Smooth muscle cell (in vitro differentiated cells): ENCODE data around the gene LTA4H. TPM values are rescaled to one million over a fixed set of nuclear protein-coding genes. Genes with fewer than 3 reads are reported as not detected.

Experiments
- DNase-seq: peaks from one replicate; lab custom pipeline; 2025; ENCODE audit not compliant: unreplicated experiment; lab: John Stamatoyannopoulos, UW
- H2AFZ ChIP-seq: fragments of 200-600 bp; sonication (generic); 2 replicates; pipeline ENCODE4 v1.6.0; 2016; ENCODE audit warnings: antibody characterized with exemption, low read depth, mild to moderate bottlenecking
- H3F3A ChIP-seq: fragments of 200-600 bp; sonication (generic); 2 replicates; pipeline ENCODE4 v1.6.0; 2017; ENCODE audit warnings: antibody characterized with exemption, low read depth
- H3K27ac ChIP-seq: fragments of 200-600 bp; sonication (generic); 2 replicates; pipeline ENCODE4 v1.5.1; 2016; ENCODE audit warnings: low read depth, mild to moderate bottlenecking
- H3K27me3 ChIP-seq: fragments of 200-600 bp; sonication (generic); 2 replicates; pipeline ENCODE4 v1.6.1; 2016; ENCODE audit warnings: low read depth, mild to moderate bottlenecking
- H3K36me3 ChIP-seq: fragments of 200-600 bp; sonication (generic); 2 replicates; pipeline ENCODE4 v1.5.1; 2016; ENCODE audit warnings: low read depth
- H3K4me1 ChIP-seq: fragments of 200-600 bp; sonication (generic); 2 replicates; pipeline ENCODE4 v1.5.1; 2016; ENCODE audit warnings: low read depth
- H3K4me2 ChIP-seq: fragments of 200-600 bp; sonication (generic); 2 replicates; pipeline ENCODE4 v1.6.0; 2016; ENCODE audit warnings: mild to moderate bottlenecking
- H3K4me3 ChIP-seq: fragments of 200-600 bp; sonication (generic); 2 replicates; pipeline ENCODE4 v1.5.1; 2016; ENCODE audit warnings: mild to moderate bottlenecking
- H3K79me2 ChIP-seq: fragments of 200-600 bp; sonication (generic); 2 replicates; pipeline ENCODE4 v1.6.0; 2016; ENCODE audit warnings: low read depth, mild to moderate bottlenecking
- H3K9ac ChIP-seq: fragments of 200-600 bp; sonication (generic); 2 replicates; pipeline ENCODE4 v1.6.0; 2016; ENCODE audit warnings: low read depth
- H3K9me3 ChIP-seq: fragments of 200-600 bp; sonication (generic); replicated peaks from 2 replicates; pipeline ENCODE4 v1.5.1; 2016; ENCODE audit warnings: low read depth
- H4K20me1 ChIP-seq: fragments of 200-600 bp; sonication (generic); 2 replicates; pipeline ENCODE4 v1.6.0; 2016; ENCODE audit warnings: low read depth
- CTCF ChIP-seq: fragments of 200-600 bp; sonication (generic); IDR thresholded peaks from 2 replicates; pipeline ENCODE4 v1.5.1; 2017; ENCODE audit warnings: borderline replicate concordance, mild to moderate bottlenecking, antibody characterized with exemption; ENCODE audit not compliant: insufficient read depth, poor library complexity, severe bottlenecking
- WGBS: methylation state at CpG from one replicate; pipeline ENCODE4 v1.1.7; 2016; ENCODE audit warnings: low lambda C conversion rate; 5-methylcytosine and 5-hydroxymethylcytosine counted together
- polyA plus RNA-seq: library from polyadenylated mRNA; unstranded; fragments of >200 nt; fragmentation: Nextera tagmentation; extraction: Ambion mirVana; gene quantifications from 2 replicates; pipeline ENCODE4 v1.2.1, GENCODE V29; 2016
- total RNA-seq: library from RNA; depleted of rRNA; stranded (reverse); fragments of >200 nt; gene quantifications from 2 replicates; pipeline ENCODE4 v1.2.3, GENCODE V29; 2014

Gene LTA4H
- total and polyA plus RNA-seq, 2 experiments from 2014 or later, result 33.9 to 74.4 TPM

- H3K36me3 ChIP-seq, result no peaks in the 10 kb centered on the region
- H4K20me1 ChIP-seq, result no peaks in the 10 kb centered on the region
- H3F3A ChIP-seq, result no peaks in the 10 kb centered on the region
- no peaks in the 10 kb centered on the region for H3K27me3 ChIP-seq
- no peak overlapping the region for H3K4me3 ChIP-seq
- no peaks in the 10 kb centered on the region for H3K9me3 ChIP-seq
- no peak overlapping the region for H2AFZ ChIP-seq
- DNase-seq, result no peak
- no peak overlapping the region for H3K9ac ChIP-seq
- H3K4me1 ChIP-seq, result peaks cover 3% of the 10 kb centered on the region
- H3K27ac ChIP-seq, result no peak overlapping the region
- H3K4me2 ChIP-seq, result no peak overlapping the region
- no peaks in the 10 kb centered on the region for H3K79me2 ChIP-seq
- WGBS, result 84% methylated on average over 2 of the region's 2 CpGs
- peak; percentile 15 for TF ChIP-seq CTCF
These were observed 72.3 kb downstream of the LTA4H start for GRCh38 chr12:95963096-95963495.

- WGBS, result 86% methylated on average over 7 of the region's 7 CpGs
- H2AFZ ChIP-seq, result no peak overlapping the region
- no peak overlapping the region for H3K9ac ChIP-seq
- no peak overlapping the region for H3K4me2 ChIP-seq
- no peak overlapping the region for H3K27ac ChIP-seq
- no peak for DNase-seq
- no peaks in the 10 kb centered on the region for H3F3A ChIP-seq
- no peaks in the 10 kb centered on the region for H3K27me3 ChIP-seq
- H3K36me3 ChIP-seq, result no peaks in the 10 kb centered on the region
- H4K20me1 ChIP-seq, result no peaks in the 10 kb centered on the region
- H3K9me3 ChIP-seq, result no peaks in the 10 kb centered on the region
- TF ChIP-seq CTCF, result no peak
- peaks cover 8% of the 10 kb centered on the region for H3K4me1 ChIP-seq
- no peaks in the 10 kb centered on the region for H3K79me2 ChIP-seq
- no peak overlapping the region for H3K4me3 ChIP-seq
These were observed 73.2 kb downstream of the LTA4H start for GRCh38 chr12:95962222-95962621.

GRCh38 chr12:95960241-95960640 lies 75.1 kb downstream of the LTA4H start:
- Histone ChIP-seq H3K36me3 (no peaks in the 10 kb centered on the region), H4K20me1 (no peaks in the 10 kb centered on the region), H3K79me2 (no peaks in the 10 kb centered on the region), H3K4me3 (no peak overlapping the region), H3K27ac (no peak overlapping the region), H3K4me2 (no peak overlapping the region), H3K9ac (no peak overlapping the region), H3K4me1 (peaks cover 12% of the 10 kb centered on the region), H3F3A (no peaks in the 10 kb centered on the region), H3K9me3 (no peaks in the 10 kb centered on the region), H2AFZ (no peak overlapping the region), H3K27me3 (no peaks in the 10 kb centered on the region)
- DNase-seq, result no peak
- no peak for TF ChIP-seq CTCF
- 85% methylated on average over 5 of the region's 5 CpGs for WGBS

- Histone ChIP-seq H3K4me1 (peaks cover 12% of the 10 kb centered on the region), H3K4me2 (no peak overlapping the region), H3K36me3 (no peaks in the 10 kb centered on the region), H3K4me3 (no peak overlapping the region), H2AFZ (no peak overlapping the region), H3K27me3 (no peaks in the 10 kb centered on the region), H3K79me2 (no peaks in the 10 kb centered on the region), H3K9me3 (no peaks in the 10 kb centered on the region), H3F3A (no peaks in the 10 kb centered on the region), H3K9ac (no peak overlapping the region), H4K20me1 (no peaks in the 10 kb centered on the region), H3K27ac (no peak overlapping the region)
- DNase-seq, result no peak
- WGBS, result 78% methylated on average over 1 of the region's 1 CpG
- TF ChIP-seq CTCF, result no peak
These were observed 76.3 kb downstream of the LTA4H start for GRCh38 chr12:95959107-95959506.
